Adrenal gland (tissue), 12 donors: Measurements from ENCODE around the gene SSBP3. TPM values are rescaled to one million over a fixed set of nuclear protein-coding genes. Genes with fewer than 3 reads are reported as not detected.

Experiments used
- DNase-seq, 7 donors: peaks; one replicate each; pipeline ENCODE4 v3.0.0-alpha.2; 2019 to 2020
- H3K27ac ChIP-seq, 5 donors: fragments of 200-600 bp; sonication (generic) in 4 of 5; 1 replicate in 3 of 5; 2 replicates in 2 of 5; pipeline versions ENCODE4 v1.5.1 to v1.8.0; 2016 to 2020; ENCODE audit warnings: mild to moderate bottlenecking in 1 of 5
- H3K27me3 ChIP-seq: fragments of 200-600 bp; 2 replicates; pipeline ENCODE4 v1.8.0; 2021
- H3K36me3 ChIP-seq, 2 donors: fragments of 200-600 bp; replicated peaks in 1 of 2; 1 replicate in 1 of 2; 2 replicates in 1 of 2; pipeline versions ENCODE4 v1.5.1 to v1.8.0; 2018 to 2022
- H3K4me1 ChIP-seq, 2 donors: fragments of 200-600 bp; replicated peaks in 1 of 2; 1 replicate in 1 of 2; 2 replicates in 1 of 2; pipeline versions ENCODE4 v1.5.1 to v1.8.0; 2018 to 2021
- H3K4me3 ChIP-seq, 4 donors: fragments of 200-600 bp; sonication (generic) in 3 of 4; one replicate each; pipeline ENCODE4 v1.5.1; 2016 to 2018
- H3K9me3 ChIP-seq, 3 donors: fragments of 200-600 bp; sonication (generic) in 1 of 3; replicated peaks in 1 of 3; 1 replicate in 2 of 3; 2 replicates in 1 of 3; pipeline versions ENCODE4 v1.5.1 to v1.8.0; 2016 to 2021
- CTCF ChIP-seq, 6 experiments: fragments of 450-650 bp in 4 of 6; fragments of 200-600 bp in 2 of 6; sonication (generic) in 1 of 6; IDR thresholded peaks; 1 replicate in 5 of 6; 2 replicates in 1 of 6; pipeline versions ENCODE4 v1.5.1 to v1.8.0; 2016 to 2021; ENCODE audit warnings: antibody characterized with exemption in 6 of 6, mild to moderate bottlenecking in 2 of 6, moderate library complexity in 1 of 6
- POLR2A ChIP-seq, 2 donors: fragments of 450-650 bp; IDR thresholded peaks; one replicate each; pipeline ENCODE4 v1.6.1; 2017; ENCODE audit warnings: antibody characterized with exemption in 2 of 2, mild to moderate bottlenecking in 2 of 2, moderate library complexity in 1 of 2
- WGBS, 4 donors: extraction: QIAGEN DNeasy Blood & Tissue Kit in 2 of 4; methylation state at CpG; one replicate each; pipeline versions ENCODE4 v1.1.5 to v1.1.7; 2013 to 2017; 5-methylcytosine and 5-hydroxymethylcytosine counted together
- intact Hi-C, 2 donors: fragments of 100-400 bp; cut with DNase I; formaldehyde crosslinking; loops; one replicate each; pipeline versions ENCODE4 v1.14.1 to v1.15.0; 2022 to 2023
- polyA plus RNA-seq, 3 donors: library from polyadenylated mRNA; stranded (reverse); fragments of 200-250 nt in 2 of 3; fragments of 350-450 nt in 1 of 3; fragmentation: Illumina TruSeq in 1 of 3; extraction: RNeasy Lipid Tissue Mini Kit (QIAGEN cat#74804) in 1 of 3; gene quantifications; one replicate each; pipeline ENCODE4 v1.2.3, GENCODE V29; 2013 to 2014
- total RNA-seq, 9 donors: library from RNA; depleted of rRNA in 4 of 9; stranded (reverse); fragments of >200 nt in 4 of 9; fragments of 120-200 nt in 1 of 9; fragmentation: NEBNext Ultra II Directional in 1 of 9; extraction: Animal tissue kit (Norgen Biotek cat#: 25700) in 1 of 9; gene quantifications; one replicate each; pipeline versions ENCODE4 v1.1.0 to v1.2.4, GENCODE V29; 2013 to 2023
- donor health status: healthy with polysubstance abuse.
- donor health status: Bipolar disorder and iron deficiency.
- donor health status: DM: yes; HTN: yes; CAD: no.
- donor health status: DM: no; HTN: no; CAD: no.
- donor health status: DM: no; HTN: no; CAD: no.
- donor health status: DM: yes; HTN: yes; CAD: no.

SSBP3 gene
- total and polyA plus RNA-seq, 12 donors: 15.3 to 150 (median 66.0) TPM

GRCh38 chr1:54339126-54339525 is 67.1 kb downstream of the SSBP3 start:
- H3K27ac ChIP-seq: peak overlapping the region in 1 of 5 donors; percentile 21
- H3K36me3 ChIP-seq: no peaks in the 10 kb centered on the region
- DNase-seq: no peak
- intact Hi-C loops: no loop called here
- TF ChIP-seq CTCF (IDR thresholded peaks at IDR 0.05): no peak
- no peak for TF ChIP-seq POLR2A (IDR thresholded peaks at IDR 0.05)
- peaks cover 16 to 60% of the 10 kb centered on the region in 2 donors for H3K4me1 ChIP-seq
- no peaks in the 10 kb centered on the region for H3K9me3 ChIP-seq
- 86 to 88% (median 87%) methylated on average over 2 of the region's 2 CpGs for WGBS, 4 donors
- H3K27me3 ChIP-seq: no peaks in the 10 kb centered on the region
- no peak overlapping the region for H3K4me3 ChIP-seq

- no peak for TF ChIP-seq POLR2A (IDR thresholded peaks at IDR 0.05)
- no peak for TF ChIP-seq CTCF (IDR thresholded peaks at IDR 0.05)
- intact Hi-C loops: no loop called here
Measured at GRCh38 chr1:54338464-54338863, 67.7 kb downstream of the SSBP3 start.

GRCh38 chr1:54337928-54338327 is 68.3 kb downstream of the SSBP3 start:
- H3K9me3 ChIP-seq: no peaks in the 10 kb centered on the region
- no peak for DNase-seq
- intact Hi-C loops: no loop called here
- TF ChIP-seq POLR2A (IDR thresholded peaks at IDR 0.05) (no peak), CTCF (IDR thresholded peaks at IDR 0.05) (no peak)
- peaks cover 22 to 71% of the 10 kb centered on the region in 2 donors for H3K4me1 ChIP-seq
- WGBS, 4 donors: 67 to 77% (median 75%) methylated on average over 7 of the region's 7 CpGs
- H3K27ac ChIP-seq: peak overlapping the region in 1 of 5 donors; percentile 21
- H3K36me3 ChIP-seq: no peaks in the 10 kb centered on the region
- no peak overlapping the region for H3K4me3 ChIP-seq
- H3K27me3 ChIP-seq: no peaks in the 10 kb centered on the region

More at GRCh38 chr1:54338464-54338863, 67.7 kb downstream of the SSBP3 start:
- Histone ChIP-seq H3K4me1 (peaks cover 17 to 67% of the 10 kb centered on the region in 2 donors), H3K9me3 (no peaks in the 10 kb centered on the region), H3K27ac (peak overlapping the region in 1 of 5 donors; percentile 21), H3K36me3 (no peaks in the 10 kb centered on the region), H3K4me3 (no peak overlapping the region), H3K27me3 (no peaks in the 10 kb centered on the region)
- DNase-seq: no peak
- 71 to 83% (median 78%) methylated on average over 8 of the region's 8 CpGs for WGBS, 4 donors

- intact Hi-C loops: no loop called here
- H3K36me3 ChIP-seq: no peaks in the 10 kb centered on the region
- TF ChIP-seq POLR2A (IDR thresholded peaks at IDR 0.05) (no peak), CTCF (IDR thresholded peaks at IDR 0.05) (no peak)
- DNase-seq: no peak
- H3K27me3 ChIP-seq: no peaks in the 10 kb centered on the region
- no peak overlapping the region for H3K4me3 ChIP-seq
- H3K9me3 ChIP-seq: no peaks in the 10 kb centered on the region
- peaks cover 31 to 71% of the 10 kb centered on the region in 2 donors for H3K4me1 ChIP-seq
- peak overlapping the region in 1 of 5 donors; percentile 81 for H3K27ac ChIP-seq
- 72 to 87% (median 87%) methylated on average over 7 of the region's 7 CpGs for WGBS, 4 donors
Measured at GRCh38 chr1:54337034-54337433, 69.2 kb downstream of the SSBP3 start.
